Stomach (tissue), 4 donors: ENCODE results near the gene GMDS.

Experiments
- POLR2A ChIP-seq, 4 donors: fragments of 450-650 bp; IDR thresholded peaks; one replicate each; pipeline ENCODE4 v1.6.1; 2016; ENCODE audit warnings: antibody characterized with exemption in 4 of 4, control low read depth in 2 of 4, mild to moderate bottlenecking in 1 of 4, moderate library complexity in 1 of 4
- POLR2AphosphoS5 ChIP-seq, 3 donors: sonication (generic); formaldehyde crosslinking; IDR thresholded peaks; one replicate each; pipeline ENCODE4 v1.6.1; 2016; ENCODE audit warnings: antibody characterized with exemption in 3 of 3

DNA sequence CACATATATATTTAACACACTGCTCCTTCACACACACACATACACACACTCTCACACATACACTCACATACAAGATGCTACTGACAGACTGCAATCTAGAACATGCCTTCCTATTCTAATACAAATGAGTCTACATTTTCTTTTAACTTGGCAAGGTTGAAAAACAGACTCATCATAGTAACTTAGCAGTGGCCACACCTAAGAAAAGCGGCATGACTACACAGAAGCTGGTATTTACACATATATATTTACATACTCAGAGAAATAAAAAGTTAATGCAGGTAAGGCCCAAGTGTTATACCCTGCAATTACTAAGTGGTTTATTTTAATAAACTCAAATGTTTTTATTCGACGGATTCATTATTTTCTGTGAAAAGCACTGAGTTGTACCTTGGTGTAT is 426.4 kb downstream of the GMDS start:
- no peak for TF ChIP-seq POLR2AphosphoS5 (IDR thresholded peaks at IDR 0.05)
- TF ChIP-seq POLR2A (IDR thresholded peaks at IDR 0.05), result no peak
